Daoy (cell line): ENCODE measurements around the gene RBFOX2. TPM values are rescaled to one million over a fixed set of nuclear protein-coding genes. Genes with fewer than 3 reads are reported as not detected.
A peak's percentile ranks its signal among the peaks of the same experiment; 100 is the strongest.

Experiments used
- DNase-seq: peaks from one replicate; pipeline ENCODE4 v3.0.0-alpha.2; 2015; ENCODE audit warnings: low read depth
- total RNA-seq: library from RNA; depleted of rRNA; stranded (reverse); fragments of >200 nt; shearing (Covaris generic); gene quantifications from 2 replicates; pipeline ENCODE4 v1.2.3, GENCODE V29; 2014

RBFOX2 gene
- total RNA-seq, 1 experiment from 2014 or later, result 83.1 TPM

GRCh38 chr22:35973388-35973787 lies 55.2 kb downstream of the RBFOX2 start:
- no peak for DNase-seq

DNA sequence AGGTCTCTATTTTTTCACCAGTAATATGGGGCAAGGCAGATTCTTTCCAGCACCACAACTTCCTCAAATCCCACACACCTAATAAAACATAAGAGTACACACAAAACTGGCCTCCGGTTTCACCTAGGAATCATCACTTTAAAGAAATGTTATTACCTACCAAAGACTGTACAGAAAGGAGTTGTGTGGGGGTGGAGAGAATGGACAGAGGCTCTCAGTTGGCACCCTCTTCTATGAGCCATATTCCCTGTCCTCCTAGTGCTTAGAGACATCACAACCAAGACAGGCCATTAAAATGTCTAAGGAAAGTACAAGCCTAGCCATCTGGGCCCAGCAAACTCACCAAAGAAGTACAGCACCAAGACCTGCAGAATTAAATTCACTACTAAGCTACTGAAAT lies 56.1 kb downstream of the RBFOX2 start:
- peak; percentile 2 for DNase-seq

DNA sequence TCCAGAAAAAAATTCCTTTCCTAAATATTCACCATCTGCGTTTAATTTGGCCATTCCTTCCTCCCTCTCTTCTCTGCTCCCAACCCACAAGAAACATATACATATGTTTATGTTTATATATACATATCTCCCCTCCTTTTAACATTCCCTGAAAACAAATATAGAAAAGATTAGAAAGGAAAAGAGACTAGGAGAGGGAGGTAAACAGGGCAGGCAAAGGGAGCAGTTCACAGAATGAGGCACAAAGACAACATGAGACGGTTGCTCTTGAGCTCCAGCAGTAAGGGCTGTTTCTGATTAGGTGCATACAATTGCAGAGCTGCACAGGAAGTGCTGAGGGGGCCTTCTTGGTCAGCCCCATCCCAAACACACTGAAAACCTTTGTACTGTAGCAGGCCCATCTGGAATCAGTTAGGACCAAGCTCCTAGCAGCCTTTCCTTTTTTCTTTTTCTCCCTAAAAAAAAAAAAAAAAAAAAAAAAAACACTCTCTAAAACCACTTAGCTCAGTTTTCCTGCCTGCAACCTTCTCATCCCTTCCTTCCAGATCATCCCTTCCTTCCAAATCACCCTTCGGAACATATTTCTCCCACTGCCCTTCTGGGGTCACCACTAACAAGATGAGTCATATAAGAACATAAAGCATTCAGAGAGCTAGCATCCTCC lies 57.0 kb downstream of the RBFOX2 start:
- peak; percentile 55 for DNase-seq

GRCh38 chr22:35970616-35971455 lies 57.8 kb downstream of the RBFOX2 start:
- no peak for DNase-seq

DNA sequence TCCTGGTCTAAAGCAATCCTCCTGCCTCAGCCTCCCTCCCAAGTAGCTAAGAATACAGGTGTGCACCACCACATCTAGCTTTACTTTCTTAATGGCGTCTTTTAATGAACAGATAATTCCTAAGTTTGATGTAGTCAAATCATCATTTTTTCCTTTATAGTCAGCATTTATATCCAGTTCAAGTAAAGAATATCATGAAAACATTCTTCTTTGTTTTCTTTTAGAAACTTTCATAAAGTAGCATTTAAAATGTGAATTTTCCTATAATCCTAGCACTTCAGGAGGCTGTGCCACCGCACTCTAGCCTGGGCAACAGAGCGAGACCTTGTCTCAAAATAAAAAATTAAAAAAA lies 61.6 kb downstream of the RBFOX2 start:
- DNase-seq, result no peak

DNA sequence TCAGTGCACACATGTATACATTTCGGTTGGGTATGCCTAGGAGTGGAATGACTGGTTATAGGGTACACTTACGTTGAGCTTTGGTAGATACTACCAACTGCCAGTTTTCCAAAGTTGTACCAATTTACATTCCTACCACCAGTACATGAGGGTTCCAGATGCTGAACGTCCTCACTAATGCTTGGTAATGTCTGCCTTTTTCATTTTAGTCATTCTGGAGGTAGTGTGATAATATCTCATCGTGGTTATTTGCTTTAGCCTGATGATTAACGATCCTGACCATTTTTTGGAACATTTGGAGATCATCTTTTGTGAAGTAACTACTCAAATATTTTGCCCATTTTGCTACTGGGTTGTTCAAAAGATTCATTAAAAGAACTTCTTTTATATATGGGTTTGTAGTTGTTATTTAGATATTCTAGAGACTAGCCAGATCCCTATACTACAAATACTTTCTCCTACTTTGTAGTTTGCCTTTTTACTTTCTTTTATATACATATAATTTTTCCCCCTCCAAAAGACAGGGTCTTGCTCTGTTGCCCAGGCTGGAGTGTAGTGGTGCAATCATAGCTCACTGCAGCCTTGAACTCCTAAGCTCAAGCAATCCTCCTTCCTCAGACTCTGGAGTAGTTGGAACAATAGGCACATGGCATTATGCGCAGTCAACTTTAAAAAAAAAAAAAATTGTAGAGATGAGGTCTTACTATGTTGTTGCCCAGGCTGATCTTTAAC lies 62.1 kb downstream of the RBFOX2 start:
- DNase-seq, result no peak

DNA sequence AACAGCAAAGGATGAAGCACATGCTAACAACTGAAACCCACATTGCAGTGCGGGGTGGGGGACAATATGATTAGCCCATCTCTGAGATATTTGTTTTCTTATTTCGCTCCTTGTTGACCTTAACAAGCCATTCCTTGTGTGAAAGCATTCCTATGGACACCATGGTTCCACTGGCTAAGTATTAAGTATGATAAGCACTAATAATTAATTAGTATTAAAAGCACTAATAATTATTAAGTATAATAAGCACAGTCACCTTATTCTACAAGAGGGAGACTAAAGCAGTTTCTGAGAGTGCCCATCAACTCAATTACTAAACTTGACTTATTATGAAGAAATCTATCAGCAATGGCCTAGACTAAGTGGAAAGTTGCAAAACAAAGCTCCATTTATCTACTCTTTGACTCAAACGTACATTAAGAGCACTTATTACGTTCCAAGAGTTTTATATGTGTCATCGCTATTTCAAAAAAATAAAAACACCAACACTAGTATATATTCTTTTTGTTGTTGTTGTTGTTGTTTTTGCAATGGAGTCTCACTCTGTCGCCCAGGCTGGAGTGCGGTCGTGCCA lies 65.3 kb downstream of the RBFOX2 start:
- no peak for DNase-seq

- DNase-seq, result peak; percentile 66
These were observed 66.9 kb downstream of the RBFOX2 start for GRCh38 chr22:35961480-35962295.

- DNase-seq, result no peak
These were observed 67.8 kb downstream of the RBFOX2 start for GRCh38 chr22:35960854-35961253.

DNA sequence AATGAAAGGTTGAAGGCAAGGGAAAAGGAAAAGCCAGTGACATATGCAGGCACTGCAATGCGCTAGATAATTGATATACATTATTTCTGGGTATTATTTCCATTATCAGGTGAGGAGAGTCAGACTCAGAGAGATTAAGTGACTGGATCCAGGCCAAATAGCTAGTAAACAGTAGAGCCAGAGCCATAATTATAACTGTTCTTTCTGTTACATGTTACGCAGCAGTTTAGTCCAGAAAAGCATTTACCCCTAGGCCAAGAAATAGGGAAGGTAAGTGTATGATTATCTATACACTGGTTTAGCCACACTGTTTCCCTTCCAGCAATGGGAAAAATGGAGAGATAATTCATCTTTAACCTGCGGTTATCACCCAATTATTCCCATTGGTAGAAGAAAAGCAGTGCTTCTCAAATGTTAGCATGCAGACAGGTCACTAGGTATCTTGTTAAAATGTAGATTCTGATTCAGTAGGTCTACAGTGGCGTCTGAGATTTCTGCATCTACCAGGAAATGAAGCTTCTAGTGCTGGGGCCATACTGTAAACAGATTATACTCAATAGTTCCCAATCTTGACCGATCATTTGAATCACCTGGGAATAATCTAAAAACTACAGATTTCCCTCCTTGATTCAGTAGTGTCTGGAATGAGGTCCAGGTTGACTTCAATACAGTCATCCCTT lies 69.4 kb downstream of the RBFOX2 start:
- no peak for DNase-seq

DNA sequence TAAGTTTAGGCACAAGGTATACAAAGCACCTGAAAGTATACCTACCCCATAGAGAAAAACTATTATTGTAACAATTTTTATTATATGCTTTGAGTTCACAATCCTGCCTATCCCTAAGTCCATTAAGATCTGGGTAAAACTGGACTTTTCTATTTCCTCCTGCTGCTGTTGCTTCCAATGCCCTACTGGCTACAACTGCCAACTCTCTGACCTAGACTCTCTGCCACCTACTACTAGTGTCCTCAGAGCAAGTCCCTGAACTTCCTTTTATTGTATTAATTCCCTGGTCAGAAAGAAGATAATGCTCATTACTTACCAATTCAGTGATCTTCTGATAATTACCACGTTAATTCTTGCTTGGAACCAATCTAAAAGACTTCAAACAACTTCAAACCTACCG lies 70.3 kb downstream of the RBFOX2 start:
- DNase-seq, result no peak

GRCh38 chr22:35957589-35957988 lies 71.0 kb downstream of the RBFOX2 start:
- DNase-seq, result no peak

DNA sequence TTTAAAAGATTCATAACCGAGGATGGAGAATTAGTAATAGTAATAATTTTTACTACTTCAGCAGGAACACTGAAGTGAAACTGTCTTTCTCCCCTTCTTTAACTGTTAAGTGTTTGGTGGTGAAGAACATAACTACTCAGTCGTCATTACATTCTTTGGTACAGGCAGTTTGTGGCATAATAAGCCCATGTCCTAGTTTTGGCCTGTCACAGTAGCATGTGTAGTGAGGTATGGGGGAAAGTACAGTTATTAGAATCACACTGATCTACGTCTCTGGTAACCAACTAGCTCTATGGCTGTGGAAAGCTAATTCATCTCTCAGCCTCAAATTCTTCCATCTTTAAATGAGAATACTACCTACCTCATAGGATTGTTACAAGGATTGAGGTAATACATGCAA lies 71.8 kb downstream of the RBFOX2 start:
- no peak for DNase-seq

- no peak for DNase-seq
These were observed 73.1 kb downstream of the RBFOX2 start for GRCh38 chr22:35955546-35955945.

GRCh38 chr22:35952576-35952975 lies 76.0 kb downstream of the RBFOX2 start:
- no peak for DNase-seq

DNA sequence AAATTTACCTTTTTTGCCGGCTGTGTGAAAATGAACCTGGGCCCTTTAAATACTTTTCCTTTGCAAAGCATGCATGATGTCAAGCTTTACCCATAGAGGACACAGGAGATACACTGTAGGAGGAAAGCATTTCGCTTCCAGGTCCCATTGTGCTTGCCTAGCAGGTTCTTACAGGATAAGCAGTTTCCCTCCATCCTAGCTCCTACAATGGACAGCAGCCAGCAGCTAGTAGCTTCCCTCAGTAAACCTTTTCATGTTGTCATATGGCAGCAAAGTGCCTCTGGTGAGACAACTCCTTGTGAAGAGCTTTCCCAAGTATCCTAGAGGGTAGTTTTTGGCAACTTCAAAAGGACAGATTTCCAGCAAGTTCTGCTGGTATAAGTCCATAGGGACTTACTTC lies 78.4 kb downstream of the RBFOX2 start:
- no peak for DNase-seq

DNA sequence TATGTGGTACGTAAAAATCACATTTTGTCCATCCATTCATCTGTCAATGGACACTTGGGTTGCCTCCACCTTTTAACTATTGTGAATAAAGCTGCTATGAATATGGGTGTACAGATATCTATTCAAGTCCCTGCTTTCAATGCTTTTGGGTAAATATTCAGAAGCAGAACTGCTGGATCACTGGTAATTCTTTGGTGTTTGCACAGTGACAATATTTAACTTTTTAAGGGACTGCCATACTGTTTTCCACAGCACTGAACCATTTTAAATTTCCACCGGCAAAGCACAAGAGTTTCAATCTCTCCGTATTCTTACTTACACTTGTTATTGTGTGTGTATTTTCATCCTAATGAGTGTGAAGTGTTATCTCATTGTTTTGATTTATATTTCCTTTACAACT lies 79.4 kb downstream of the RBFOX2 start:
- no peak for DNase-seq

GRCh38 chr22:35947794-35948425 lies 80.7 kb downstream of the RBFOX2 start:
- DNase-seq, result peak; percentile 7

DNA sequence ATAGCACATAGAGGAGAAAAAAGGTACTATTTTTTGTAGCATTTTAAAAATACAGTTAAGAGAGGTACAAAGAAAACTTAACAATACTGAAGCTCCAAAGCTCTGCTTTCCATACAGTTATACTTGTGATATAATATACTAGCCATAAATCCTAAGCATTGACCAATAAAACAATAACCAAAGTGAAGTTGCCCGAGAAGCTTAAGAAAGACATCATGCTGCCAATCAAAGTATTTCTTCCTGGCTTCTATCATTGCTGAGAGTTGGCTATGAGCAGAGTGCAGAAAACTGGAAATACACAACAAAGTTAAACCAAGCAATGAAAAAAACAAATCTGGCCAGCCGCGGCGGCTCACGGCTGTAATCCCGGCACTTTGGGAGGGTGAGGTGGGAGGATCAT lies 84.2 kb downstream of the RBFOX2 start:
- DNase-seq, result no peak

GRCh38 chr22:35940166-35940565 lies 88.5 kb downstream of the RBFOX2 start:
- DNase-seq, result no peak
